Inflammatory macrophage treated with lipopolysaccharide for 1 hour (primary cell): Measurements from ENCODE around the gene ZNF93.
"Not testable (repeated sequence)": the region's sequence is repeated elsewhere in the genome, so short reads cannot be mapped to it uniquely, and the experiment has no call there.

Experiments
- DNase-seq, 2 donors: peaks; one replicate each; pipeline ENCODE4 v3.0.0-alpha.2; 2020 to 2022

The ZNF93 gene

GRCh38 chr19:19900729-19901444 is at the start of gene ZNF93:
TSS of gene ZNF93 (plus strand) at chr19:19900946. CDS start at chr19:19901089, 143 bp downstream.
- DNase-seq = peak; percentile 92 to 95

- not testable (repeated sequence) for DNase-seq
Measured at GRCh38 chr19:19851740-19852139, 49.0 kb upstream of the ZNF93 start.

DNA sequence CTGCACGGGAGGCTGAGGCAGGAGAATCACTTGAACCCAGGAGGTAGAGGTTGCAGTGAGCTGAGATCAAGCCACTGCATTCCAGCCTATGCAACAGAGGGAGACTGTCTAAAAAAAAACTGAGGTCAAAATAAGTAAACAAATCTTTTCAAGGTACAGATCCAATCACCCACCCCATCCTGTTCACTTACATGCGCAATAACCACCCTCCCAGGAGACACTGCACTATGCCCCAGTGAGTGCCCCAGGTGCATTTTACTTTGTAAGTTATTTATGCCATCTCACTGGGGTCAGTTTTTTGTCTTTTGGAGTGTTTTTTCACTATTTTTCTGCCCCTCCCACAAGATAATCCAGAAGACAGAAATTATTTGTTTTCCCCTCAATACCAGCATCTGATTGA is 42.0 kb upstream of the ZNF93 start:
- no peak for DNase-seq

DNA sequence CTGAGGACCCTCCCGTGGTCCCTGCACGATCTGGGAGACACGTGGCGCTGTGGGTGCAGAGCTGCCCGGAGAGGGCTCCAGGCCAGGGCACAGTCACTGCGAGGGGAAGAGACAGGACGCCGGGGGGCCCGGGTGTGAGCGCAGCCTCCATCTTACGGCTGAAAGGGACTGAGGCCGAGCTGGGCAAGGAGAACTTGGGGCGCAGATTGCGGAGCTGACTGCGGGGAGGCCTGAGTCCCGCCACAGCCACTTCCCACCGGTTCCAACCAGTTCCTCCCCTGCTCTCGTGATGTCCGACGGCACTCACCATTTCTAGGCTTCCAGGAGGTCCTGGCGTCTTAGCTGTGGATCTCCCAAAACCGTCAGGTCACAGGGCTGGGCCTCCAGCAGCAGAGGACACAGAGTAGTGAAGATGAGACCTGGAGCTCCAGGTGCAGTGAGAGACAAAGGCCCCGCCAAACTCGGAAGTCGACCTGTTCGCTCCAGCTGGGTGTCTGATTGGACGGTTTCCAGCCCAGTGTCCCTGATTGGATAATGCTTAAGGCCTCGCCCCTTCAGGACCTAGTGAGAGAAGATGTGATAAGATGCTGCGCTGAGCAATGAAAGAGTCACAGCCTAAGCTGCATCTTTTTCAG is 39.9 kb upstream of the ZNF93 start:
- no peak for DNase-seq

GRCh38 chr19:19865750-19866610 is 34.8 kb upstream of the ZNF93 start, which contains the start of gene ZNF253:
TSS of gene ZNF253 (plus strand) at chr19:19865882. CDS start at chr19:19865997, 115 bp downstream.
- DNase-seq = peak; percentile 91 to 93

DNA sequence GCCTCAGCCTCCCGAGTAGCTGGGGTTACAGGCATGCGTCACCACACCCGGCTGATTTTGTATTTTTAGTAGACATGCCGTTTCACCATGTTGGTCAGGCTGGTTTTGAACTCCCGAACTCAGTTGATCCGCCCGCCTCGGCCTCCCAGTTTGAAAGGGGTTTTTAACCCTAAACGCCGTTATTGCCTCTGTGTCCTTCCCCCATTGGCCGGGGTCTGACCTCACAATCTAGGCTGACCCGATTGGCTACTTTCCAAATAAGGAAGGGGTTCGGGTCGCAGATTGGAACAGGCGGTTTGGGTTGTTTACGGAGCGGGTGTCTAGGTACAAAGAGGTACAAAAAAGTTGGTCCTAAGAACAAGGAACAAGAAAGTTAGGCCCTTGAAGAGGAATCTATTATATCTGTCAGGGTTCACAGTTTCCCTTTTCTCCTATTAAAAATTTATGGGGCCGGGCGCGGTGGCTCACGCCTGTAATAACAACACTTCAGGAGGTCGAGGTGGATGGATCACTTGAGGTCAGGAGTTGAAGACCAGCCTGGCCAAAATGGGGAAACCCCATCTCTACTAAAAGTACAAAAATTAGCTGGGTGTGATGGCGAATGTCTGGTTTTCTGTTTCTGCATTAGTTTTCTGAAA is 34.0 kb upstream of the ZNF93 start:
- peak; percentile 2 to 20 for DNase-seq

DNA sequence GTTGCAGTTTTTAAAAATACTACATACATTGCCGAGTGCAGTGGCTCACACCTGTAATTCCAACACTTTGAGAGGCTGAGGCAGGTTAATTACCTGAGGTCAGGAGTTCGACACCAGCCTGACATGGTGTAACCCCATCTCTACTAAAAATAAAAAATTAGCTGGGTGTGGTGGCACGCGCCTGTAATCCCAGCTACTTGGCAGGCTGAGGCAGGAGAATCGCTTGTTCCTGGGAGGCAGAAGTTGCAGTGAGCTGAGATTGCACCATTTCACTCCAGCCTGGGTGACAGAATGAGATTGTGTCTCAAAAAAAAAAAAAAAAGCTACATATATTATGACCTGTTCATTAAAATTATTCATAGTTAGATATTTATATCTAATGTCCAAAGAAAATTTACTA is 30.7 kb upstream of the ZNF93 start:
- not testable (repeated sequence) for DNase-seq

DNA sequence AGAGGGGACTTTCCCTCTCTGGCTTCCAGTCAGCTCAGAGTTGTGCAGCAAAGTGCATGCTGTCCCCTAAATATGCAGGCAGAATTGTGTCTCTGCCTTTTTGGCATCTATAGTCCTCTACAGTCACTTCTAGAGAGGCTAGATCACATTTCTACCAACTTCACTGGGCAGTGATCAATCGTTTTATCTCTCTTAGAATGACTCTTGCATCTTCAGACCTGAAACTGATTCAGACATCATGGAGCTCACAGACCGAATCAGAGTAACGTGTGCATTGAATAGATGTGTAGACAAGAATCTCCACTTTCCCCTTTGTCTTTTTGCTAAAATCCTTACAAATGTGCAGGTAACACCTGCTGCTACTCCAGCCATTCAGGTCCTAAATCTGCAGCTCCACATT is 28.8 kb upstream of the ZNF93 start:
- DNase-seq = no peak

DNA sequence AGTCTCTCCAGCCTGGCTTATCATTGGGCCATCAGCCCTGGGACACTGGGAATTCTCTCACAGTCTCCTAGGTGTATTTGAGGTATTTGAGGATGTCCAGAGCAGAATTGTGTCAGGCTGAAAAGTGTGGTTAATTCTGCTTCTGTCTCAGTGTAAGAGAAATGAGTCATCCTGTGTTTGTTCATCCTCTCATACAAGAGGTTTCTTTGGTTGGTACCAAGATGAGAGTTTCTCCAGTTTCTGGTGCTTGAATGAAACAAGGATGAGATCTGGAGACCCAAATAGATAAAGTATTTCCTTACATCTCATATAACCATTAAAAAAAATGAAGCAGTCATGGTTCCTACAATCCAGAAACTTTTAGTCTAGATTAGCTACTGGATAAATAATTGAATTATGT is 27.4 kb upstream of the ZNF93 start:
- DNase-seq = no peak

DNA sequence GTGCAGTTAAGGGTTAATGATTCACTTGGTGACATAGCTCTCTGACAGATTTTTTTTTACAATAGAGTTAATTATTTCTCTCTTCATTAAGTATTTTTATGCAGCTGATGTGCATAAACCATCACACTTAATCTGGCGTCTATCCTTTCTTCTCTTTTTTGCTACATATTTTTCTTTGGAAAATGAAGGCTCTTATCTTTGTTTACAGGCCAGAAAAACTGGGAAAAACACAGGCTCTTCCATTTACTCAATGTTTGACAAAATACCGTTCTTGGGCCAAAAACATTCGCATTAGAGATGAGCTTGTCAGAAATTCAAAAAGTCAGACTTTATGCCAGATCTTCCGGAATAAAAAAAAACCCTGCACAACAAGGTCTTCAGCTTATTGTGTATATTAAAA is 23.0 kb upstream of the ZNF93 start:
- no peak for DNase-seq

GRCh38 chr19:19884583-19884982 is 16.2 kb upstream of the ZNF93 start:
- no peak for DNase-seq

- not testable (repeated sequence) for DNase-seq
Measured at GRCh38 chr19:19892055-19892941, 8.4 kb upstream of the ZNF93 start.

- no peak for DNase-seq
Measured at GRCh38 chr19:19900139-19900728, 512 bp upstream of the ZNF93 start.

GRCh38 chr19:19907551-19907950 is 6.8 kb downstream of the ZNF93 start:
- DNase-seq = not testable (repeated sequence)

- no peak for DNase-seq
Measured at GRCh38 chr19:19909654-19910053, 8.9 kb downstream of the ZNF93 start.

DNA sequence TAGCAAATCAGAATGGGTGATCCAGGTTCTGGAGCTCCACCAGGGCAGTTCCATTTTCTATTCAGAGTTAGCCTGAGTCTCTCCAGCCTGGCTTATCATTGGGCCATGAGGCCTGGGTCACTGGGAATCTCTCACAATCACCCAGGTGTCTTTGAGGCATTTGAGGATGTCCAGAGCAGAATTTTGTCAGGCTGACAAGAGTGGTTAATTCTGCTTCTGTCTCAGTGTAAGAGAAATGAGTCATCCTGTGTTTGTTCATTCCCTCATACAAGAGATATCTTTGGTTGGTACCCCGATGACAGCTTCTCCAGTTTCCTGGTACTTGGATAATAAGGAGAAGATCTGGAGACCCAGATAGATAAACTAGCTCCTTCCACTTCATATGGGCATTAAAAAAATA is 10.4 kb downstream of the ZNF93 start:
- no peak for DNase-seq

GRCh38 chr19:19914596-19914995 is 13.8 kb downstream of the ZNF93 start:
- no peak for DNase-seq

- not testable (repeated sequence) for DNase-seq
Measured at GRCh38 chr19:19930417-19930816, 29.7 kb downstream of the ZNF93 start.

DNA sequence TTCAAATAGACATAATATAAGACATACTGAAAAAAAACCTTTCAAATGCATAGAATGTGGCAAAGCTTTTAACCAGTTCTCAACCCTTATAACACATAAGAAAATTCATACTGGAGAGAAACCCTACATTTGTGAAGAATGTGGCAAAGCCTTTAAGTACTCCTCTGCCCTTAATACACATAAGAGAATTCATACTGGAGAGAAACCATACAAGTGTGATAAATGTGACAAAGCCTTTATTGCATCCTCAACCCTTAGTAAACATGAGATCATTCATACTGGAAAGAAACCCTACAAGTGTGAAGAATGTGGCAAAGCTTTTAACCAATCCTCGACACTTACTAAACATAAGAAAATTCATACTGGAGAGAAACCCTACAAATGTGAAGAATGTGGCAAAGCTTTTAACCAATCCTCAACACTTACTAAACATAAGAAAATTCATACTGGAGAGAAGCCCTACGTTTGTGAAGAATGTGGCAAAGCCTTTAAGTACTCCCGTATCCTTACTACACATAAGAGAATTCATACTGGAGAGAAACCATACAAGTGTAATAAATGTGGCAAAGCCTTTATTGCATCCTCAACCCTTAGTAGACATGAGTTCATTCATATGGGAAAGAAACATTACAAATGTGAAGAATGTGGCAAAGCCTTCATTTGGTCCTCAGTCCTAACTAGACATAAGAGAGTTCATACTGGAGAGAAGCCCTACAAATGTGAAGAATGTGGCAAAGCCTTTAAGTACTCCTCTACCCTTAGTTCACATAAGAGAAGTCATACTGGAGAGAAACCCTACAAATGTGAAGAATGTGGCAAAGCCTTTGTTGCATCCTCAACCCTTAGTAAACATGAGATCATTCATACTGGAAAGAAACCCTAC is 32.9 kb downstream of the ZNF93 start:
- DNase-seq = not testable (repeated sequence)

- DNase-seq = no peak
Measured at GRCh38 chr19:19937403-19937802, 36.7 kb downstream of the ZNF93 start.
